DMS114 treated with DMSO at 0.1 percent for 48 hours (cell line): ENCODE measurements around the gene GTPBP2.

Experiments used
- DNase-seq: peaks from one replicate; lab custom pipeline; 2025; ENCODE audit not compliant: unreplicated experiment; lab: John Stamatoyannopoulos, UW

GTPBP2 gene, protein sequence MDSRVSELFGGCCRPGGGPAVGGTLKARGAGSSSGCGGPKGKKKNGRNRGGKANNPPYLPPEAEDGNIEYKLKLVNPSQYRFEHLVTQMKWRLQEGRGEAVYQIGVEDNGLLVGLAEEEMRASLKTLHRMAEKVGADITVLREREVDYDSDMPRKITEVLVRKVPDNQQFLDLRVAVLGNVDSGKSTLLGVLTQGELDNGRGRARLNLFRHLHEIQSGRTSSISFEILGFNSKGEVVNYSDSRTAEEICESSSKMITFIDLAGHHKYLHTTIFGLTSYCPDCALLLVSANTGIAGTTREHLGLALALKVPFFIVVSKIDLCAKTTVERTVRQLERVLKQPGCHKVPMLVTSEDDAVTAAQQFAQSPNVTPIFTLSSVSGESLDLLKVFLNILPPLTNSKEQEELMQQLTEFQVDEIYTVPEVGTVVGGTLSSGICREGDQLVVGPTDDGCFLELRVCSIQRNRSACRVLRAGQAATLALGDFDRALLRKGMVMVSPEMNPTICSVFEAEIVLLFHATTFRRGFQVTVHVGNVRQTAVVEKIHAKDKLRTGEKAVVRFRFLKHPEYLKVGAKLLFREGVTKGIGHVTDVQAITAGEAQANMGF

DNA sequence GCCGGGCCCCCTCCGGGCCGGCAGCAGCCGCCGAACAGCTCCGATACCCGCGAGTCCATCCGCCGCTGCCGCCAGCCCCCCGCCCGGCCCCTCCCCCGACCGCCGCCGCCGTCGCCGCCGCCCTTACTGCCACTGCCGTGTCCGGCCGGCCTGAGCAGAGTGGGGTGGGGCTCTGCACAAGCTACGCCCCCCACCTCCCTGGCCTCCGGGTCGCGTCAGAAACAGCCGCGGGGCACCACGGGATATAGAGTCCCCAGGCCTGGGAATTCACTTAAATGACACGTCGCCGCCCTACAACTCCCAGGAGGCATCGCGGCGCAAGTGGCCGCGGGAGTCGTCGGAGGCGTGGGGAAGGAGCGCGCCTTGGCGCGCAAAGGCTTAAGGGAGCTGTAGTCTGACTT, at the start of gene GTPBP2:
Gene GTPBP2 (minus strand): TSS at position 161 of the 401 bp plus-strand sequence. CDS start 102 bp downstream, at position 59.
- peak; percentile 99 for DNase-seq

DNA sequence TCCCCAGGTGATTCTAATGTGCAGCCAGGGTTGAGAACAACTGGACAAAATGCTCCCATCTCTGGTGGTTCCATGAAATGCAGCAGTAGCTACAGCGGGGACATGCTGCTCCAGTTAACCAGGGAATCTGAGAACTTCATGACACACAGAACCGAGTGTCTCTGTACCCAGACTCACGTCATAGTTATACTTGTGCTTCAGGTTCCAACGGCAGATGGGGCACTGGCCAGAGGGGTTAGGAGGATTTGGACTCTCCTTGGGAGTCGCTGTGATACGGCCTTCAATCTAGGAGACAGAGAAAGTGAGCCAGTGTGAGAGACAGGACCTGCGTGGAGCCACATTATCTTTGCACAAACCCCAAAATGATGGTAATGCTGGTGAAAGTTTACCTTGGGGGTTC, 49.3 kb upstream of the GTPBP2 start:
- DNase-seq = no peak

DNA sequence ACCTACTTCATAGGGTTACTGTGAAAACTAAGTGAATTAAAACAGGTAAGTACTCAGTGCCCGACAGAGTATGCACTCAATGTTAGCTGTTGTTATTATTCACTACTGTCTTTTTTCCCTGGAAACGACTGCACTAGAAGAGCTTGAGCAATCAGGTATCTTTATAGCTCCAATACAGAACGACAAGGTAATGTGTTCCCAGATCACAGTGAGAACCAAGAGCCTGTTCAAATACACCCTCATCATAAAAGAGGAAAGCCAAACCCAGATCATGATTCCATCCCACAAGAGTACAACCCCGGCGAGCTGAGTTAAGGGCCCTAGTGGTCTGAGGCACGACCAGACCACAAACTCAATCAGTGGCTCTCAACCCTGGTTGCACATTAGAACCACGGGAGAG, 48.7 kb upstream of the GTPBP2 start:
- DNase-seq = no peak

DNA sequence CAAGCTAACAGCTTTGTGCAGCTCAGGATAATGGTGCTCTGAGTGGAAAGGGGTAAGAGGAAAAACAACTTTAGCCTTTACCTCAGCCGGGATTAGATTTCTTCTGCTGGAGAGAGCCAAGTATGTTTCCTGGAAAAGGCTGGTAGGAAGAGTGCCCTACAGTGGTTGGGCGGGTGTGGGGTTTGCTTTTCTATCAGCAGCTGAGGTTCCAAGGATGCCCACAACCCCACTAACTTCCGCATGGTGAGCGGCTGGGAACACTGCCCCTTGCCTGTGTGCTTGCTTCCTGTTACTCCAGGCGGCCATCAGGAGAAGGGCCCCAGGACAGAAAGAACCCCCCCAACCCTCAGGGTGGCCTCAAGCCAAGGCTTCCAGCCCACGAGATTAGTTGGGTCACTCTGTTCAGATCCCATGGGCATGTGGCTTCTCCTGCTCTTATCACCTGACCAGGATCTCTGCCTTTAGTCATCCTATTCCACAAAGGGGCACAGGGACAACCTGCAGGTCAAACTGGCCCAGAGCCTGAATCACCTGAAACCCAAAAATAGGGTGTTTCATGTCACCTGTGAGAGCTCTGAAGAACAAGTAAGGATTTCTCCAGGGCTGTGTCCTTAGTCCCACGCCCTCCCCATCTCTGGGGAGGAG, 48.0 kb upstream of the GTPBP2 start:
- no peak for DNase-seq

DNA sequence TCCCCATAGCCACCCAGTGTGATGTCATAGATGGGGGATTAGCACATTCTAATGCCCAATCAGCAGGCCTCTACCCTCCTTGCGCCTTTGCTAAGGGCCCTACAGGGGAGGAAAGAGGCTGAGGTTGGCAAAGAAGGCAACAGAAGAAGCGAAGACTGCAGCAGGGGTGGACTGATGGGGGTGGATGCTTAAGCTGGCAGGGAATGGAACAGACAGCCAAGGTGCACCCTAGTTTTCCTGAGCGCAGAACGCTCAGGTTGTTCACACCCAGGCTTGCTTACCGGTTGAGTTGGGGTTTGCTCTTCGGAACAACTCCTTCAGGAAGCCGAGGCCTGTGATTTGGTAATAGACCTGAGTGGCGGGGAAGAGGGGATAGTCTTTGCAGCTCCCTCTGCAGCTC, 45.9 kb upstream of the GTPBP2 start:
- no peak for DNase-seq

DNA sequence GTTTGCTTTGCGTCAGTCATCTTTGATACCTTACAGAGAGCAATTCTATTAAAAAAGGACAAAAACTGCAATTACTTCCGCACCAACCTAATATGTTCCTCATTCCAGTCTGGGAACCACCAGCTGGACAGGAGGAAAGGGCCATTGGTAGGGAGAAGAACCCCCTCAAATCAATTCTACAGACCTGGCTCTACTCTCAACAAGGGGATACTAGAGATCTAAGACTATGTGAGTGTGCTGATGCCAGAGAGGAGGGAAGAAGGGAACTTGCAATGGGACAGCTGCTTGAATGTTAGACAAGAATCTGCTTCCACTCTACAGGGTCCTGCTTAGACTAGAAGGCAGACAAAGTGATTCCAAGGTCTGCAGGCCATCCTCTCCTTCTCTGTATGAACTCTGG, 45.2 kb upstream of the GTPBP2 start:
- no peak for DNase-seq

DNA sequence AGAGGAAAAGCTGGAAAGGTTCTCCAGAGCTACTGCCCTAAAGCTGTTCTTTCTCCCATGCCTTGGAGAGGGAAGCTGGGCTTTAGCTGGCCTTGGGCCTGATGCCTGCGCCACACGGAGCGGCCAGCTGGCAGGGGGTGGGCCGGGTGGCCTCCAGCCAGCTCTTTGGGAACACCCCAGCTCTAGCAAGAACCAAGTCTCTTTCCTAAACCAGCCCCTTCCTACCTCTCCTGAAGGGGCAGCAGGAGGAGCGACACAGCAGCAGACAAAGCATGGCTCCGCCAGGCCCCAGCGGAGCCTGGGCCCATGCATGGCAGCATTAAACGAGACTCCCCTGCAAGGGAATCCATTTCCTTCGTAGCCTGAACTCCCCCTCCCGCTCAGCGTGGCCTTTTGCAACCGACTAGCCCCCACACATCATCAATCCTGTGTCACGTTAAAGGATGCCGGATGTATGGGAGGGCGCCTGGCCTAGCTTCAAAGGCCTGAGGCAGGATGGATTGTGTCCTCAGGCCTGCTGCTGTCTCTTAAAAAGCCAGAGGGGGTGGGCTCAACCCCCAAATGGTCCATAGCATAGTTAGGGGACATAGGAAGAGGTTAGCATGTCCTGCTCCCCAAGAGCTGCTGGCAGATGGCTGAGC, 44.5 kb upstream of the GTPBP2 start:
- DNase-seq = no peak

DNA sequence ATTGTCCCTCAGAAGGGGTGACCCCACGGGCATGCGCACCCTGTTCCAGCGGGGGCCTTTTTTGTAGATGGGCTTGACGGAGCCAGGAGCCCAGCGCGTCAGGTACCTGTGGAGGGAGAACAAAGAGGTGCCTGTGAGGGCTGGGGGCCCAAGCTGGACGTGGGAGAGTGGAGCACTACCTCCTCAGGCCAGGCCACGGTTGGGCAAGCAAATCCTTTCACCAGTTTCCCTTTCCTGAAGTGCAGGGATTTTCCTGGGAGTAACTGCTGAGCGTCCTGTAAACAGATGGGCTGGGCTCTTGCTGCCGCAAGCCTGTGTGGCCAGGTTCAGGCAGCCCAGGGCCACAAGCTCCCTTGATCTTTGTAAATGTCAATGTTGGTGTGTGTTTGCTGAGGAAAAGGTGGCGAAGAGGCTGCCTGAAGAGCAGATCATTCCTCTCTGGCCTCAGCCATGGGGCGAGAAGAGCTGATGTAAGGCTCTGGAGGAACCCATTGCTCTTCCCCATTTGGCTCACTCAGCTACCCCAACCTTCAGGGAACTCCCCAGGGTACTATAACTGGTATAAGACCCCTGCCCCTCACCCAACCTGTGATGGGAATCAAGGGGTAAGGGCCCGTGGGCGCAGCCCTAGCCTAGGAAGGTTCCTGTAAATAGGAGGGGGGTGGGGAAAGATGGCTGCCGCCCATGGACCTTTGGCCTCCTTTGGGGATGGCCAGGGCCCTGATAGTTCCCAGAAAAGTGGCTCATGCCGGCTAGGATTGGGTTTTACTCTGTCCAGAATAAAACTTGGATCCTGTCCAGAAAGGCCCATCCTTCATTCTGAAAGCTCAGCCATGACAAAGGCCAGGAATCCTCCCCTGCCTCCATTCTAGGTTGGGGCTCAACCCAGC, 43.0 kb upstream of the GTPBP2 start:
- no peak for DNase-seq

DNA sequence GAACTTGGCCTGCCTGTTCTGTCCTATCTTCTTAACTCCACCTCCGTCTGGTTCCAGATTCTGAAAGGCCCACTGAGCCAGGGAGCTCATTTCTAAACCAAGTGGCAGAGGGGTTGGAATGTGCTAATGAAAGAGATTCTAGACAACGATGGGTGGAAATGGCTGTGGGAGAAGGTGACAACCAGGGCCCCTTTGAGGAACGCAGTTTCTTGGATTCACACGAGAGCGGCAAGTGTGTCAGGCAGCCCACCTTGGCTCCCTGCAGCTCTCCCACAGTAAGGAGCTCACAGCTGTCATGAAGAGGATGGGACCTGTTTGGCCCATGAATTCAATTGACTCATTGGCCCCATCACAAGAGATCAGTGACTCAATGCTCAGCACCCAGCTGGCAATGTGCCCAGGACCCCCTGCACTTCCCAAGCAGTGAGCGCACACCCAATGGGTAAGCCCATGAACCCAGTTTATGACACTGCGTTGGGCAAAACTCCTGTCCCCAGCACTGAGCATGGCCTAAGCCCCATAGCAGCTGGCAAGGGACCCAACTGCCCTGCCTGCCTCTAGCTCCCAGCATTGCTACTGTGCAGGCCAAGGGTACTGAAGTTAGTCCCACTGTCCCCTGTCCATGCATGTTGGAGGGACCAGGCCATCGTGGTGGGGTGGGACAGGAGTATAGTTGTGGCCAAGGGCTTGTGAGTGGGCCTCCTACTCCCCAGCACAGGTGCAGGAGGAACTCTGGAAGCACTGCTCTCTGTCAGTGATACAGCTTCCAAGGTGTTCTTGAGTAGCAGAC, 42.1 kb upstream of the GTPBP2 start:
- no peak for DNase-seq

DNA sequence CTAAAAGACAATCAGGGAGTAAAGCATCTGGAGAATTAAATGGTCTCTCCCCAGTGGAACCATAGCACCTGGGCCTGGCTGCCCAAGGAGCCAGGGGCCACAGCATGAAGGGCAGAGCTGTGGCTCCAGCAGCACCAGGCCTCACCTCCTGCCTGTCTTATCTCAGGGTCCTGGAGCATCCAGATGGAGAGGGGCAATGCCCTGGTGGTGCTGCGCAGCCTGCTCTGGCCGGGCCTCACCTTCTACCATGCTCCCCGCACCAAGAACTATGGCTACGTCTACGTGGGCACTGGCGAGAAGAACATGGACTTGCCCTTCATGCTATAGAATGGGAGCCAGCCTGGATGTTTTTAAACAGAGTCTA, 41.5 kb upstream of the GTPBP2 start:
- no peak for DNase-seq

DNA sequence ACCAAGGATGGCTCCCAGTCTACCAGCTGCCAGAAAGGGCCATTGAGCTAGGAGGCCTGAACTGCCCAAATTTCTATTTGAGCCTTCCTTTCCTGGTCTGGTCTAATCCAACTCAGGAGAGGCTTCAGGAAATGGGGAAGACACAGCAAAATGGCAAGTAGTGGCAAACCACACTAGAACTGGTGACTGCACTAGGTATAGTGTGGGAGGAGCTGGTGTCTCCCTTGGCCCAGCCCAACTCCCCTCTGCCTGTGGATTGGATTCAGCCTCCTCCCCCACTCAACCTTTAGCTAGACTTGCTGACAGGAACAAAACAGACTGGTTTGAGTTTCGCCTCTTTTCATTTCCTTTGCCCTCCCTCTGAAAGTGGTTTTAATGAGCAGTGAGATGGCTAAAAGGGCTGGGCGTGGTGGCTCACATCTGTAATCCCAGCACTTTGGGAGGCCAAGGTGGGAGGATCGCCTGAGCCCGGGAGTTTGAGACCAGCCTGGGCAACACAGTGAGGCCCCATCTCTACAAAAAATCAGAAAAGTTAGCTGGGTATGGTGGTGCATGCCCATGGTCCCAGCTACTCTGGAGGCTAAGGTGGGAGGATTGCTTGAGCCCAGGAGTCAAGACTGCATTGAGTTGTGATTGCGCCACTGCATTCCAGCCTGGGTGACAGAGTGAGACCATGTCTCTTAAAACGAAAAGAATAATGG, 41.0 kb upstream of the GTPBP2 start:
- DNase-seq = no peak

DNA sequence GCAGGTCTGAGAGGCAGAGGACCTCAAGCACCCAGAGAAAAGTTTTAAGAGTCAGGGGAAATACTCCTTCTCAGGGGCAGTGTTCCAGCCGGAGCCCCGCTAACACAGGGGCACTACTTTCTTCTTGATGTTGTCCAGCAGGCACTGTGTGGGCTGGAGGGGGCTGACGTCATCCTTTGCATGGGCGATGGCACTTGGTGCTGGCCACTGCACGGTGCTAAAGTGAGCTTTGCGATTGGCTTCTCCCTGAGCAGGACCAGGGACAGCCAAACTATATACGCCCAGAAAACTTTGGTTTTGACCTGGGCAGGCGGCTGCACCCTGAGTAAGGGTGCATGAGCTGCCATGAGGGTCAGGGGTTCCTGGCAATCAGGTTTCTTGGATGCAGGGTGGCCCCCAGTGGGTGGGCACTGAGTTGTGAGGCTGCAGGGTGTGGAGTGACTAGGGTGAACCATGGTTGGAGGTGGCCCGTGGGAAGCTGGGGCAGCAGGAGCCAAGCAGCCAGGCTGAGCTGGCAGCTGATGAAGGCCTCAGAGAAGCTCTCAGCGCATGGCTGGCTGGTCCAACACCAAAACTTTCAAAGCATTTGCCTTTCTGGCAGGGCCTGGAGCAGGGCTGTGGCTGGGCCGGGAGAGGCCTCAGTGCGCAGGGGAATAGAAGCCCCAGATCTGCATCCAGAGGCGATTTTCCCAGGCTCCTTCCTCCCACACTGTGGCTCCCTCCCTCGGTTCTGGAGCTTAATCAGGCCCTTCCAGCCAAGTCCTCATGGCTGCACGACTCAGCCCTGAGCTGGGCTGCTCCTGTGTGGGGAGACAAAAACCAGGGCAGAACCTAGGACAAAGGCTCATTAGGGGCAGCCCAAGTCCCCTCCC, 40.2 kb upstream of the GTPBP2 start:
- no peak for DNase-seq

DNA sequence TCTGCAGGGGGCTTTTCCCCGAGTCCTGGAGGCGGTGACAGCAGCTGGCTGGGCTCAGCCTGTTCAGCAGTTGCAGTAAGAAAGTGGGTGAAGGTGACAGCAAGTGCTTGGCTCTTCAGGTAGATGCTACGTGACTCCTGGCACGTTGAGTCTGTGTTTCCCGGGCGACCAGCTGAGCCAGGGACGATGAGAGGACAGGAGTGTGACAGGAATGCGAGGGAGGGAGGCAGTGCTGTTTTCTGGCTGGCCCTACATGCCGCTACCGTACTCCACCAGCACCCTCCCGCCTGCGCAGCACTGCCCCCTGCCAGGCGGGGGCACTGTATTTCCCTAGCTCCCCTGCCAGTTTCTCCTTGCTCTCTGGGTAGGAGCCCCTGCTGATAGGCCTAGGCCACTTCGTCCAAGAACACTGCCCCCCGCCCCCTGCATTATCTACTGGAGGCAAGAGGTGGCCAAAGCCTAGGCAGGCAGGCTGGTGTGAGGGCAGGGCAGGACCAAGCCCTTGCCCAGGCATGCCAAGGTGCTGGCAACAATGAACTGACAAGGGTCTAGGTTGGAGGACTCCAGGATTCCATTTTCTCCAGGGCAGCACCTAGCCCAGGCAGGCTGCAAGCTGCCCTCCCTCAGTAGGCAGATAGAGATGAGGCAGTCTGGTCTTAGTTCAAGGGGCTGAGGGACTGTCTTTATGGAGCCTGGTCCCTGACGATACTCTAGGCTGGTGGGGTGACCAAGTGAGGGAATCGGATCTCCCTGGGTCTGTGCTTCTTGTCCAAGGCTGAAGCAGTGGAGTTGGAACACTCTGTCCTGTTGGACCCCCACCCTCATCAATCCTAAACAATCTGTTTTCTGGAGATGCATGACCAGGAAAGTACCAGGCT, 39.3 kb upstream of the GTPBP2 start:
- peak; percentile 40 for DNase-seq

DNA sequence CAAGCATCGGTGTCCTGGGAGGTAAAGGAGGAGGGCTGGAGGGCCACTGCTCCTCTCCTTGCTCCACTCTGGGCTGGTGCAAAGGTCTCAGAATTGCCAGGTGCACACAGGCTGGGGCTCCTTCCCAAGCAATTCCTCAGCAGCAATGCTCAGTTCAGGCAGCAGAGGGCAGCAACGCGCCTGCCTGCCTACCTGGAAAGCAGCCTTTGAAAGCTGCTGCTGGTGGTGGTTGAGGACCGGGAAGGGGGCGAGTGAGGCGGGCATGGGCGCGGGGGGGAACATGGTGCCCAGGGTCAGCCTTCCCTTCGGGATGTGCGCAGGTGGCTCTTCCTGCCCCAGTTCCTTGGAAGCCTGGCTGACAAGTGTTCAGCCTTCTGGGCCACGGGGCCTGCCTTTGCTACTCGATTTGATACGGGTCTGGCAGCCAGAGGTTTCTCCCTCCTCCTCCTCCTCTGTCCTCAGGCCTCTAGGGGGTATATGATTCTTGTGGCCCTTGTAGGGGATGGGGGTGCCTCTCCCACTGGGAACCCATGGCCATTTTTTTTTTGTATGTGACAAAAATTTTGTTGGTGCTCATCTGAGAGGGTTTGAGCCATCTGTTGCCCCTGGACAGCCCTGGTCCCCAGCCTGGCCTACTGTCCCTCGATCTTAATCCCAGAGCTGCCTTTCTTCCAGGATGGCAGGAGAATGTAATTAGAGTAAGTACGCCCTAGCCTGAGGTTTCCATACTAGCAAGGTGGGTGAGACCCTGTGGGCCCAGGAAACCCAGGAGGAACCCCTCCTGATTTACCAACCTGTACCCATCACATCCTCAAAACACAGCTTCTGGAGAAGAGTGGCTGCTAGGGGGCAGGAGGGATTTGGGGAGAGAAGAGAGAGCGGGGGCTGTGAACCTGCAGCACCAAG, 38.4 kb upstream of the GTPBP2 start:
- DNase-seq = peak; percentile 63

DNA sequence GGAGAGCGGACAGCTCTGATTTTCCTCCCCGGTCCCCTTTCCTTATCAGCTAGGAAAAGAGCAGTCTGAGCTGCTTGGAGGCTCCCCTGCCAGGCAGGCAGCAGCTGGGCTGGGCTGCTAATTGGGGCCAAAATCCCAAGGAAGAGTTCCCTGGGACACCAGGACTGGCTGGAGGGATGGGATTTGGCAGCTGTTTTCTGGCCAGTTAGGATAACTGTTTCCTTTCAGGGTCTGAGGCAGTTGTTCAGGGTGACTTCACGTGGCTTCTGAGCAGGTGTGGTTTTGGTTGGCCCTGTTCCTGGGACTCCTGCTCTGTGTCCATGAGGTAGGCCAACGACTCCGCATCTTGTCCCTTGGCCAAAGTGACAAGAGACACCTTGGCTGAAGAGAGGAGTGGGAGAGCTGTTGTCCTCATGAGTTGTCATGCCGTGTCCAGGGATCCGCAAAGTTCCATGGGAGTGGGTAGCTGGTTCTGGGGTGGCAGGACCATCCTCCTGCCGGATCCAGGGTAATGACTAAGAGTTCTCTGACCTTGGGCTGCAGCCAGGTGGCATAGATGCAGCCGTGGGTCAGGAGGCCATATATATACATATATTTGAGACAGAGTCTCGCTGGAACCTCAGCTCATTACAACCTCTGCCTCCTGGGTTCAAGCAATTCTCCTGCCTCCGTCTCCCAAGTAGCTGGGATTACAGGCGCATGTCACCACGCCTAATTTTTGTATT, 37.3 kb upstream of the GTPBP2 start:
- no peak for DNase-seq

DNA sequence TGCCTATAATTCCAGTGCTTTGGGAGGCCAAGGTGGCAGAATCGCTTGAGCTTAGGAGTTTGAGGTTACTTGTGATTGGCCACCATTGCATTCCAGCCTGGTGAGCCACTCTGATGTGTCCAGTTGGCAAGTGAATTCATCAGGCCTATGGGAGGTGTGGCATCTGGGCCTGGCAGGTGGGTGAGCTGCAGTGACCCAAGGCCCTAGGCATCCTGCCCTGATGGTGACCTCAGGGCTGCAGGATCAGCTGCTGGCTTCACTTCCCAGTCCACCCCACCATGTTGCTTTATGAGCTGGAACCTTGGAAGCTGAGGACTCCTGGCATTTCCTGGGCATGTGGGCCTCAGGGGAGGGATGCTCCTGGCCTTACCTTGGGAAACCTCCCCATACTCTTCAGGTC, 36.3 kb upstream of the GTPBP2 start:
- DNase-seq = no peak
